Spleen (tissue), 11 donors: ENCODE measurements around the gene CACNG5. TPM values are rescaled to one million over a fixed set of nuclear protein-coding genes. Genes with fewer than 3 reads are reported as not detected.

Experiments used
- microRNA-seq, 3 donors: library from miRNA; unstranded; fragments of <30 nt; microRNA quantifications; one replicate each; pipeline versions ENCODE4 to v1.1.0, GENCODE V29; 2019 to 2020
- polyA plus RNA-seq, 3 donors: library from polyadenylated mRNA; stranded (reverse); fragments of 200-250 nt; gene quantifications; one replicate each; pipeline ENCODE4 v1.2.1, GENCODE V29; 2013
- small RNA-seq, 4 donors: library from RNA; depleted of rRNA; stranded (forward); fragments of <200 nt; gene quantifications; one replicate each; pipeline ENCODE3, GENCODE V24; 2016
- total RNA-seq, 7 donors: library from RNA; depleted of rRNA in 3 of 7; stranded (reverse); fragments of >200 nt in 3 of 7; fragmentation: NEBNext Ultra II Directional in 4 of 7; extraction: Animal tissue kit (Norgen Biotek cat#: 25700) in 4 of 7; gene quantifications; one replicate each; pipeline versions ENCODE4 v1.1.0 to v1.2.1, GENCODE V29; 2016 to 2021
- donor health status: healthy with polysubstance abuse.
- donor health status: DM: no; HTN: no; CAD: no; lungs with moderate emphysema.
- donor health status: DM: no; HTN: no; CAD: no.
- donor health status: Bipolar disorder and iron deficiency.
- donor health status: healthy.
- donor health status: DM: no; HTN: no; CAD: no.
- donor health status: DM: yes; HTN: yes; CAD: no.

Gene CACNG5
- total and polyA plus RNA-seq, 10 donors: 0.13 to 0.79 (median 0.54) TPM; not detected in 5

Small RNA genes within 50 kb of the gene (microRNA-seq; reads per million reads assigned to microRNA genes)
- 0 reads per million in 3 donors for gene MIR634

Small RNA genes within 50 kb of the gene (small RNA-seq; reads per million reads assigned to genes)
- 0 reads per million in 4 donors for gene MIR634
- gene RNA5SP446: 0 reads per million in 4 donors

Other genes with a start within 250 kb of the CACNG5 start
- gene CACNG4, start 129.6 kb downstream of the CACNG5 start, total RNA-seq: not detected
- not detected for gene CACNG4, start 129.6 kb downstream of the CACNG5 start, polyA plus RNA-seq
- gene CACNG1, start 209.4 kb downstream of the CACNG5 start, total RNA-seq: not detected
- not detected for gene CACNG1, start 209.4 kb downstream of the CACNG5 start, polyA plus RNA-seq